Stimulated activated CD4-positive, alpha-beta T cell treated with anti-CD3 and anti-CD28 coated beads, Interleukin-12 subunit alpha, Interleukin-12 subunit beta, amount 100 ng/mL, for 48 hours (primary cell): ENCODE data around the gene PRSS56.
A peak's percentile ranks its signal among the peaks of the same experiment; 100 is the strongest.

Experiments used
- DNase-seq, 3 donors: peaks; one replicate each; pipeline ENCODE4 v3.0.0-alpha.2; 2020; ENCODE audit warnings: low read depth in 2 of 3, low spot score in 1 of 3

The PRSS56 gene

GRCh38 chr2:232540441-232541041, 20.4 kb downstream of the PRSS56 start:
- DNase-seq, result no peak

- no peak for DNase-seq
Measured at GRCh38 chr2:232541195-232541960, 21.2 kb downstream of the PRSS56 start.

- DNase-seq, result no peak
Measured at GRCh38 chr2:232541961-232542714, 21.9 kb downstream of the PRSS56 start.

GRCh38 chr2:232542715-232543467, 22.7 kb downstream of the PRSS56 start:
- no peak for DNase-seq

GRCh38 chr2:232543491-232543890, 23.3 kb downstream of the PRSS56 start:
- no peak for DNase-seq

- DNase-seq, result no peak
Measured at GRCh38 chr2:232543928-232544631, 23.9 kb downstream of the PRSS56 start.

- no peak for DNase-seq
Measured at GRCh38 chr2:232544674-232545073, 24.5 kb downstream of the PRSS56 start.

GRCh38 chr2:232545511-232546375, 25.6 kb downstream of the PRSS56 start:
- no peak for DNase-seq

- DNase-seq, result no peak
Measured at GRCh38 chr2:232547991-232548390, 27.8 kb downstream of the PRSS56 start.

- no peak for DNase-seq
Measured at GRCh38 chr2:232549655-232550353, 29.6 kb downstream of the PRSS56 start.

- DNase-seq, result peak; percentile 88 to 90 (median 88)
Measured at GRCh38 chr2:232550354-232551249, 30.4 kb downstream of the PRSS56 start, which contains the start of the genes EIF4E2 and TIGD1. EIF4E2 (plus strand) TSS chr2:232550689; CDS start chr2:232550725, 36 bp downstream. TIGD1 (minus strand) TSS chr2:232550557; CDS start chr2:232549882, 675 bp downstream.

- DNase-seq, result no peak
Measured at GRCh38 chr2:232551250-232551638, 31.1 kb downstream of the PRSS56 start.

GRCh38 chr2:232551776-232552175, 31.6 kb downstream of the PRSS56 start:
- DNase-seq, result no peak

- DNase-seq, result no peak
Measured at GRCh38 chr2:232556426-232556825, 36.2 kb downstream of the PRSS56 start.

GRCh38 chr2:232562515-232563151, 42.4 kb downstream of the PRSS56 start:
- DNase-seq, result no peak

GRCh38 chr2:232563580-232563979, 43.4 kb downstream of the PRSS56 start:
- DNase-seq, result no peak

- no peak for DNase-seq
Measured at GRCh38 chr2:232567721-232568120, 47.5 kb downstream of the PRSS56 start.
